Cardiac fibroblast (primary cell): ENCODE measurements around the gene GULP1.

ENCODE experiments used
- DNase-seq, 2 donors: peaks; one replicate each; pipeline versions ENCODE4 v3.0.0 to v3.0.0-alpha.2; 2010; ENCODE audit warnings: low read depth in 2 of 2
- H3K4me3 ChIP-seq, 2 donors: replicated peaks in 1 of 2; 1 replicate in 1 of 2; 2 replicates in 1 of 2; pipeline ENCODE4 v1.5.1; 2011; ENCODE audit warnings: low read depth in 2 of 2, low read length in 2 of 2, mild to moderate bottlenecking in 2 of 2, moderate library complexity in 1 of 2
- CTCF ChIP-seq: IDR thresholded peaks from one replicate; pipeline ENCODE4 v1.5.1; 2011; ENCODE audit warnings: low read depth, mild to moderate bottlenecking, low read length, inconsistent platforms

The GULP1 gene

GRCh38 chr2:188439986-188440385 lies 148.3 kb downstream of the GULP1 start:
- no peak for DNase-seq
- H3K4me3 ChIP-seq: no peak overlapping the region
- TF ChIP-seq CTCF: no peak

GRCh38 chr2:188440849-188441248 lies 149.2 kb downstream of the GULP1 start:
- H3K4me3 ChIP-seq: no peak overlapping the region
- no peak for DNase-seq
- TF ChIP-seq CTCF: no peak

- H3K4me3 ChIP-seq: no peak overlapping the region
- TF ChIP-seq CTCF: no peak
- no peak for DNase-seq
These were observed 149.7 kb downstream of the GULP1 start for GRCh38 chr2:188441288-188441947.

GRCh38 chr2:188443207-188443606 lies 151.5 kb downstream of the GULP1 start:
- no peak for DNase-seq
- no peak for TF ChIP-seq CTCF

GRCh38 chr2:188444106-188444835 lies 152.6 kb downstream of the GULP1 start:
- no peak overlapping the region for H3K4me3 ChIP-seq
- peak; percentile 12 to 17 for DNase-seq
- TF ChIP-seq CTCF: no peak

More at GRCh38 chr2:188443207-188443606, 151.5 kb downstream of the GULP1 start:
- no peak overlapping the region for H3K4me3 ChIP-seq

GRCh38 chr2:188449561-188449960 lies 157.9 kb downstream of the GULP1 start:
- TF ChIP-seq CTCF: no peak
- DNase-seq: no peak
- H3K4me3 ChIP-seq: no peak overlapping the region
